ENCODE results near the gene TBC1D2. TPM values are rescaled to one million over a fixed set of nuclear protein-coding genes. Genes with fewer than 3 reads are reported as not detected.

Gene TBC1D2
- total and polyA plus RNA-seq, 10 of the 15 experiments (the other 5 are each of a cell fraction or from before 2014, with no cell fraction given) = 0.04 to 1.6 (median 1.1) TPM

GRCh38 chr9:98154678-98155077, 100.8 kb downstream of the TBC1D2 start (continued):
- TF ChIP-seq ATF2 (IDR thresholded peaks at IDR 0.05; ENCODE audit: low read length) (no peak), LARP7 (IDR thresholded peaks at IDR 0.05) (no peak), NRF1 (conservative IDR thresholded peaks at IDR 0.05; ENCODE audit: low read depth, low read length) (no peak), SREBF2 (IDR thresholded peaks at IDR 0.05; ENCODE audit: low read length) (no peak)

- Histone ChIP-seq H4K20me1 (ENCODE audit: control insufficient read depth, insufficient read depth) (no peaks in the 10 kb centered on the region), H3K4me1 (ENCODE audit: control insufficient read depth, insufficient read depth, low read length) (no peaks in the 10 kb centered on the region), H3K4me2 (ENCODE audit: control insufficient read depth, insufficient read depth) (no peak overlapping the region), H2AFZ (ENCODE audit: control insufficient read depth, low read depth, low read length) (no peak overlapping the region), H3K79me2 (ENCODE audit: control insufficient read depth, insufficient read depth, low read length) (no peaks in the 10 kb centered on the region), H3K27me3 (replicated peaks in 1 of 2; ENCODE audit: control insufficient read depth in 2 of 2, insufficient read depth in 2 of 2, low read length in 1 of 2) (no peaks in the 10 kb centered on the region), H3K27ac (ENCODE audit: control insufficient read depth, insufficient read depth) (no peak overlapping the region), H3K4me3 (no peak overlapping the region), H3K9ac (ENCODE audit: control insufficient read depth, insufficient read depth, low read length) (no peak overlapping the region), H3K36me3 (ENCODE audit: control insufficient read depth in 2 of 2, insufficient read depth in 2 of 2, low read length in 1 of 2) (no peaks in the 10 kb centered on the region), H3K9me3 (replicated peaks; ENCODE audit: control insufficient read depth, insufficient read depth, low read length) (no peaks in the 10 kb centered on the region)
- no peak for FAIRE-seq
- ChIA-PET CTCF (interaction anchor here (0.6 kb wide), 1 partner anchor 14 kb away, joined by 3 read pairs; no protein-coding TSS in a partner anchor), POLR2A (no interaction called here), RAD21 (ENCODE audit: unreplicated experiment) (no interaction called here), SMC1A (ENCODE audit: uncharacterized antibody, unreplicated experiment) (no interaction called here)
- TF ChIP-seq RB1 (IDR thresholded peaks at IDR 0.05; ENCODE audit: borderline replicate concordance) (no peak), POLR2AphosphoS5 (IDR thresholded peaks at IDR 0.05; ENCODE audit: low read length) (no peak)
- no TSS peak for BruUV-seq (replicated peaks)
- in situ Hi-C loops (cut with MboI) (no loop called here), intact Hi-C loops (cut with micrococcal nuclease; ENCODE audit: unreplicated experiment) (no loop called here)
- no peak for DNase-seq (ENCODE audit: low read depth, low spot score)
- ATAC-seq = no peak
Measured at GRCh38 chr9:98152526-98152925, 102.9 kb downstream of the TBC1D2 start.

GRCh38 chr9:98150721-98151120, 104.7 kb downstream of the TBC1D2 start:
- Histone ChIP-seq H3K4me1 (ENCODE audit: control insufficient read depth, insufficient read depth, low read length) (peaks cover 17% of the 10 kb centered on the region), H3K9ac (ENCODE audit: control insufficient read depth, insufficient read depth, low read length) (no peak overlapping the region), H3K27ac (ENCODE audit: control insufficient read depth, insufficient read depth) (no peak overlapping the region), H3K4me2 (ENCODE audit: control insufficient read depth, insufficient read depth) (no peak overlapping the region), H3K27me3 (replicated peaks in 1 of 2; ENCODE audit: control insufficient read depth in 2 of 2, insufficient read depth in 2 of 2, low read length in 1 of 2) (no peaks in the 10 kb centered on the region), H3K79me2 (ENCODE audit: control insufficient read depth, insufficient read depth, low read length) (no peaks in the 10 kb centered on the region), H3K9me3 (replicated peaks; ENCODE audit: control insufficient read depth, insufficient read depth, low read length) (no peaks in the 10 kb centered on the region), H4K20me1 (ENCODE audit: control insufficient read depth, insufficient read depth) (no peaks in the 10 kb centered on the region), H3K4me3 (no peak overlapping the region), H3K36me3 (ENCODE audit: control insufficient read depth in 2 of 2, insufficient read depth in 2 of 2, low read length in 1 of 2) (no peaks in the 10 kb centered on the region), H2AFZ (ENCODE audit: control insufficient read depth, low read depth, low read length) (no peak overlapping the region)
- BruUV-seq (replicated peaks) = no TSS peak
- ChIA-PET POLR2A (no interaction called here), SMC1A (ENCODE audit: uncharacterized antibody, unreplicated experiment) (interaction anchor here (0.9 kb wide), 1 partner anchor 9 kb away, joined by 3 read pairs; no protein-coding TSS in a partner anchor), RAD21 (ENCODE audit: unreplicated experiment) (no interaction called here), CTCF (interaction anchor here (0.9 kb wide), 1 partner anchor 9 kb away, joined by 4 read pairs; no protein-coding TSS in a partner anchor)
- DNase-seq (ENCODE audit: low read depth, low spot score) = no peak
- in situ Hi-C loops (cut with MboI) (no loop called here), intact Hi-C loops (cut with micrococcal nuclease; ENCODE audit: unreplicated experiment) (no loop called here)
- no peak for FAIRE-seq
- TF ChIP-seq BCL11A (IDR thresholded peaks at IDR 0.05; ENCODE audit: low read depth, low read length) = no peak
- no peak for TF ChIP-seq USF1 (IDR thresholded peaks at IDR 0.05; ENCODE audit: borderline replicate concordance, extremely low read length, insufficient read depth, low read depth, low read length)
- no peak for TF ChIP-seq WRNIP1 (IDR thresholded peaks at IDR 0.05; ENCODE audit: borderline replicate concordance, low read depth, low read length)
- TF ChIP-seq MTA3 (IDR thresholded peaks at IDR 0.05; ENCODE audit: borderline replicate concordance, low read length) = no peak
- no peak for TF ChIP-seq ZNF622 (IDR thresholded peaks at IDR 0.05)
- TF ChIP-seq HCFC1 (IDR thresholded peaks at IDR 0.05; ENCODE audit: low read length) = no peak
- TF ChIP-seq SUPT20H (IDR thresholded peaks at IDR 0.05; ENCODE audit: borderline replicate concordance, control insufficient read depth, low read depth, low read length) = no peak
- no peak for ATAC-seq
- 56% methylated on average over 3 of the region's 3 CpGs for WGBS (ENCODE audit: insufficient coverage, insufficient replicate concordance, low lambda C conversion rate, missing lambda C conversion rate)
